Natural killer cell (primary cell): ENCODE results near the gene TREX2. TPM values are rescaled to one million over a fixed set of nuclear protein-coding genes. Genes with fewer than 3 reads are reported as not detected.
A peak's percentile ranks its signal among the peaks of the same experiment; 100 is the strongest.

Source experiments
- ATAC-seq, 3 donors: fragments of 150-1000 bp in 2 of 3; fragments of 200-7000 bp in 1 of 3; cut with Tn5 transposase; 1 replicate in 1 of 3; 2 replicates in 2 of 3; pipeline ENCODE4 v1.10.0; 2021; ENCODE audit warnings: mild to moderate bottlenecking in 2 of 3, moderate library complexity in 2 of 3
- DNase-seq, 2 donors: peaks; one replicate each; pipeline versions ENCODE4 v3.0.0 to v3.0.0-alpha.2; 2013 to 2021; ENCODE audit warnings: mixed read lengths in 1 of 2
- H3K27ac ChIP-seq: one replicate; pipeline ENCODE4 v1.5.1; 2013; ENCODE audit warnings: mild to moderate bottlenecking, low read length
- H3K27me3 ChIP-seq: one replicate; pipeline ENCODE4 v1.6.1; 2013; ENCODE audit warnings: low read length; ENCODE audit not compliant: control insufficient read depth, insufficient read depth
- H3K36me3 ChIP-seq: one replicate; pipeline ENCODE4 v1.6.1; 2013; ENCODE audit warnings: low read length; ENCODE audit not compliant: control insufficient read depth, insufficient read depth
- H3K4me1 ChIP-seq: one replicate; pipeline ENCODE4 v1.6.1; 2013; ENCODE audit warnings: low read length; ENCODE audit not compliant: control insufficient read depth, insufficient read depth
- H3K4me3 ChIP-seq: one replicate; pipeline ENCODE4 v1.5.1; 2013; ENCODE audit warnings: low read length
- H3K9me3 ChIP-seq: one replicate; pipeline ENCODE4 v1.6.1; 2013; ENCODE audit warnings: low read length; ENCODE audit not compliant: control insufficient read depth, insufficient read depth
- H3K27ac Mint-ChIP-seq, 2 donors: one replicate each; pipeline ENCODE4 v1.8.0; 2022; ENCODE audit warnings: mild to moderate bottlenecking in 2 of 2, mixed read lengths in 2 of 2, moderate library complexity in 1 of 2
- H3K27me3 Mint-ChIP-seq, 2 donors: one replicate each; pipeline ENCODE4 v1.8.0; 2022; ENCODE audit warnings: low read depth in 2 of 2, mixed read lengths in 2 of 2
- H3K36me3 Mint-ChIP-seq: one replicate; pipeline ENCODE4 v1.8.0; 2022; ENCODE audit warnings: mixed read lengths
- H3K4me1 Mint-ChIP-seq, 2 donors: one replicate each; pipeline ENCODE4 v1.8.0; 2022; ENCODE audit warnings: mixed read lengths in 2 of 2
- H3K4me3 Mint-ChIP-seq: one replicate; pipeline ENCODE4 v1.8.0; 2022; ENCODE audit warnings: mild to moderate bottlenecking, moderate library complexity, mixed read lengths
- H3K9me3 Mint-ChIP-seq, 2 donors: one replicate each; pipeline ENCODE4 v1.8.0; 2022; ENCODE audit warnings: mixed read lengths in 2 of 2
- WGBS: methylation state at CpG from one replicate; pipeline ENCODE4 v1.1.7; 2013; ENCODE audit warnings: missing lambda C conversion rate; ENCODE audit not compliant: insufficient coverage; 5-methylcytosine and 5-hydroxymethylcytosine counted together
- intact Hi-C: fragments of 100-400 bp; cut with micrococcal nuclease; formaldehyde crosslinking; loops from one replicate; pipeline ENCODE4 v1.14.2; 2022
- total RNA-seq, 4 donors: library from RNA; stranded (reverse); fragments of 120-200 nt in 1 of 4; gene quantifications; one replicate each; pipeline versions ENCODE4 v1.2.3 to v1.2.4, GENCODE V29; 2013 to 2022
- TF ChIP-seq, protein P1 (sequence below): fragments of 200-600 bp; IDR thresholded peaks from one replicate; pipeline ENCODE4 v1.8.0; 2022; ENCODE audit warnings: antibody characterized with exemption

TREX2 gene
- total RNA-seq, 3 donors from 2014 or later (not counting 1 experiment from before 2014, with no cell fraction given): 1.6 to 3.4 (median 3.1) TPM

DNA sequence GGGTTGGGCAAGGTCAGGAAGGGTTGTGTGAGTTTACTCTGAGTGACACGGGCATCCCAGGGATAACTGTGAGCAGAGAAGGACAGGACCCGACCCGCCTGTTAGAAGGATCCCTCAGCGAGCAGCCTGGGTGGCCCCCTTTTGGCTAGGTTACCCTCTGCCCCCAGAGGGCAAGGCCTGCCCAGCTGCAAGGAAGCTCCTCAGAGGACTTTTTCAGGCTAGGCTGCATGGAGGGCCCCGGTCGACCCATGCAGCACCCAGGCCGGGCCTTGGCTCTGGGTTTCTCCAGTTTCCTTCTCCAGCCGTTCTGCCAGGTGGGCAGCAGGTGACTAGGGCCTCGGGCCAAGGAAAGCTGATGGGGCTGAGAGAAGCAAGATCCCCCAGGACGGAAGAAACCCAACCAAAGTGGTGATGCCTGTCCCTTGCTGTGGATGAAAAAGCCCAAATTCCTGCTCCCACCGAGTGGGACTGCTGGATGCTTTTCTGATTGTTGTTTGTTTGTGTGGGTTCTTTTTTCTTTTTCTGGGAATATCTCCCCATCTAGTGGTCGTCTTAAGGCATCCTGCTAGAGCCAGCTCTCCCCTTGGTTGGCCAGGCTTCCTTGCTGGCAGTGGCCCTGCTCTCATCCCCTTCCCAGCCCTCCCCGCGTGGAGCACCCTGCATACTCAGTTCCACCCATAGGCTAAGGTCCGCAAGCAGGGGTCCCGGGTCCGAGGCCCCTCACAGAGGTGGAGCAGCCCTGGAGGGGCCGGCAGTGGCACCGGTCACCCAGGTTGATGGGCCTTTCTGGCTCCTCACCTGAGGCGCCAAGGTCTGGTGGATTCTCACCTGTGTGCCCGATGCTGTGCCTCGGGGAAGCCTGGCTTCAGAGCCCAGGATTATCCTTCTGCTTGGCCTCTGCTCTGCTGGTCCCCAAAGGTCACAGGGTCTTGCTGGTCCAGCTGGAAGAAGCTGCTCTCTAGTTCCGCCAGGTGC, 32.8 kb downstream of the TREX2 start:
- no peak for ATAC-seq
- TF ChIP-seq, protein P1, sequence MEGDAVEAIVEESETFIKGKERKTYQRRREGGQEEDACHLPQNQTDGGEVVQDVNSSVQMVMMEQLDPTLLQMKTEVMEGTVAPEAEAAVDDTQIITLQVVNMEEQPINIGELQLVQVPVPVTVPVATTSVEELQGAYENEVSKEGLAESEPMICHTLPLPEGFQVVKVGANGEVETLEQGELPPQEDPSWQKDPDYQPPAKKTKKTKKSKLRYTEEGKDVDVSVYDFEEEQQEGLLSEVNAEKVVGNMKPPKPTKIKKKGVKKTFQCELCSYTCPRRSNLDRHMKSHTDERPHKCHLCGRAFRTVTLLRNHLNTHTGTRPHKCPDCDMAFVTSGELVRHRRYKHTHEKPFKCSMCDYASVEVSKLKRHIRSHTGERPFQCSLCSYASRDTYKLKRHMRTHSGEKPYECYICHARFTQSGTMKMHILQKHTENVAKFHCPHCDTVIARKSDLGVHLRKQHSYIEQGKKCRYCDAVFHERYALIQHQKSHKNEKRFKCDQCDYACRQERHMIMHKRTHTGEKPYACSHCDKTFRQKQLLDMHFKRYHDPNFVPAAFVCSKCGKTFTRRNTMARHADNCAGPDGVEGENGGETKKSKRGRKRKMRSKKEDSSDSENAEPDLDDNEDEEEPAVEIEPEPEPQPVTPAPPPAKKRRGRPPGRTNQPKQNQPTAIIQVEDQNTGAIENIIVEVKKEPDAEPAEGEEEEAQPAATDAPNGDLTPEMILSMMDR: no peak
- WGBS: 92% methylated on average over 22 of the region's 23 CpGs

DNA sequence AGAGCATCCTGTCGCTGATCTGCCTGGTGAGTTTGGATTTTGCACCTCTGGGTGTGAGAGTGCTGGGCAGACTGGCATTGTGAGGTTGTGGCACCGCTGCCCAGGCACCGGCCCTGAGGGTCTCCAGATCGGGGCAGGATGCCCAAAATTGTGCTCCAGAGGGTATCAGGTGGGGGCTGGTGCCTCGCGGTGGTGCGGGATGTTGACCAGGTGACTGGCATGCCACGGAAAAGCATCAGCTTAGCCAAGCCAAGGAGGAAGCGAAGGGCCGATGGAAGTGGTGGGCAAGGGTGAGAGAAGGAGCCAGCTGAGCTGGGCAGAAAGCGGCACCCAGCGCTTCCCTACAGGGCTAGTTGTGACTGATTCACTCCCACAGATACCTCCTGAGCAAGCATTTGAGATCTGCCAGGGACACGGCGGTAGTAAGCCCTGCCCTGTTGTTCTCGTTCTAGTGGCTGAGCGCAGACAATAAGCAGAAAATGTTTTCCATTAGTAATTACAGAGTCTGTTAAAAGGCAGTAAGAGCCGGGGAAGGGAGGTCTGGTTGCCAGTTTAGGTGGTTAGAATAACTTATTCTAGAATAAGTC, 33.8 kb downstream of the TREX2 start:
- Mint-ChIP-seq H3K4me1 (peaks cover 0 to 14% of the 10 kb centered on the region in 2 donors), H3K27ac (peak overlapping the region in 1 of 2 donors; percentile 68), H3K36me3 (no peaks in the 10 kb centered on the region), H3K4me3 (peak overlapping the region; percentile 79), H3K27me3 (no peaks in the 10 kb centered on the region), H3K9me3 (no peaks in the 10 kb centered on the region)
- H3K36me3 ChIP-seq: no peaks in the 10 kb centered on the region
- H3K4me1 ChIP-seq: peaks cover 15% of the 10 kb centered on the region
- 29% methylated on average over 14 of the region's 17 CpGs for WGBS
- no peaks in the 10 kb centered on the region for H3K27me3 ChIP-seq
- TF ChIP-seq, protein P1: no peak
- DNase-seq (no peak), ATAC-seq (no peak)
- no peaks in the 10 kb centered on the region for H3K9me3 ChIP-seq
- H3K4me3 ChIP-seq: peak overlapping the region; percentile 49
- no peak overlapping the region for H3K27ac ChIP-seq
- intact Hi-C loops: no loop called here

More for the DNA sequence above, 32.8 kb downstream of the TREX2 start:
- Mint-ChIP-seq H3K36me3 (no peaks in the 10 kb centered on the region), H3K4me3 (no peak overlapping the region), H3K27ac (no peak overlapping the region), H3K4me1 (peaks cover 0 to 14% of the 10 kb centered on the region in 2 donors), H3K27me3 (no peaks in the 10 kb centered on the region), H3K9me3 (no peaks in the 10 kb centered on the region)
- Histone ChIP-seq H3K36me3 (no peaks in the 10 kb centered on the region), H3K27ac (no peak overlapping the region), H3K27me3 (no peaks in the 10 kb centered on the region), H3K9me3 (no peaks in the 10 kb centered on the region), H3K4me1 (peaks cover 15% of the 10 kb centered on the region), H3K4me3 (no peak overlapping the region)
- DNase-seq: no peak
- intact Hi-C loops: no loop called here

- Histone ChIP-seq H3K4me1 (peaks cover 15% of the 10 kb centered on the region), H3K9me3 (no peaks in the 10 kb centered on the region), H3K4me3 (peak within 1 kb of the TSS; percentile 49), H3K27ac (no peak within 1 kb of the TSS), H3K36me3 (no peaks in the 10 kb centered on the region), H3K27me3 (no peaks in the 10 kb centered on the region)
- intact Hi-C loops: no loop called here
- DNase-seq (peak; percentile 18 to 61), ATAC-seq (peak; percentile 75 to 89 (median 80))
- no peaks in the 10 kb centered on the region for H3K27me3 Mint-ChIP-seq
- H3K27ac Mint-ChIP-seq: peak within 1 kb of the TSS in 1 of 2 donors; percentile 68
- peak within 1 kb of the TSS; percentile 84 for H3K4me3 Mint-ChIP-seq
- H3K9me3 Mint-ChIP-seq: no peaks in the 10 kb centered on the region
- TF ChIP-seq, protein P1: no peak
- no peaks in the 10 kb centered on the region for H3K36me3 Mint-ChIP-seq
- peaks cover 0 to 14% of the 10 kb centered on the region in 2 donors for H3K4me1 Mint-ChIP-seq
- WGBS: under 1% methylated on average over 74 of the region's 75 CpGs
Measured at GRCh38 chrX:153411255-153411987, 34.4 kb downstream of the TREX2 start, which contains the start of gene ZFP92. Gene ZFP92, plus strand, starts transcription at chrX:153411472. Its CDS starts 6,851 bp downstream, at chrX:153418323.
